SK-N-SH (cell line): ENCODE data around the gene BRD1. TPM values are rescaled to one million over a fixed set of nuclear protein-coding genes. Genes with fewer than 3 reads are reported as not detected.

ENCODE experiments used
- CTCF ChIA-PET: fragments of 300-600, 350-600 bp; formaldehyde crosslinking; extraction: SDS; loops from one replicate; lab custom pipeline; 2021; lab: Yijun Ruan, JAX
- POLR2A ChIA-PET: fragments of 350-600 bp; sonication (Branson Sonifier 250); formaldehyde crosslinking; extraction: SDS; loops from one replicate; lab custom pipeline; 2020; ENCODE audit warnings: antibody characterized with exemption, inconsistent platforms; lab: Yijun Ruan, JAX
- DNase-seq: peaks from one replicate; pipeline ENCODE4 v3.0.0; 2012
- H2AFZ ChIP-seq: fragments of 200-600 bp; sonication (generic); 2 replicates; pipeline ENCODE4 v1.8.1; 2016; ENCODE audit warnings: antibody characterized with exemption, mild to moderate bottlenecking, low read depth
- H3F3A ChIP-seq: fragments of 200-600 bp; sonication (generic); replicated peaks from 2 replicates; pipeline ENCODE3; 2016; ENCODE audit warnings: antibody characterized with exemption, mild to moderate bottlenecking; ENCODE audit not compliant: insufficient read depth
- H3K27ac ChIP-seq, 2 experiments: fragments of 200-500 bp in 1 of 2; fragments of 200-600 bp in 1 of 2; sonication (Bioruptor generic) in 1 of 2; sonication (generic), shearing (Covaris generic) in 1 of 2; 2 replicates each; pipeline versions ENCODE4 v1.5.1 to v1.6.1; 2014 to 2016; ENCODE audit warnings: low read depth in 2 of 2, inconsistent platforms in 1 of 2, low read length in 1 of 2, mild to moderate bottlenecking in 1 of 2, mixed read lengths in 1 of 2
- H3K27me3 ChIP-seq: fragments of 200-600 bp; sonication (generic), shearing (Covaris generic); 2 replicates; pipeline ENCODE4 v1.6.1; 2016; ENCODE audit warnings: mixed run types; ENCODE audit not compliant: insufficient read depth
- H3K36me3 ChIP-seq, 2 experiments: fragments of 200-500 bp in 1 of 2; fragments of 200-600 bp in 1 of 2; sonication (Bioruptor generic) in 1 of 2; sonication (generic) in 1 of 2; replicated peaks in 1 of 2; 2 replicates each; pipeline versions ENCODE3 to v1.5.1; 2014 to 2016; ENCODE audit warnings: low read length in 1 of 2, mild to moderate bottlenecking in 1 of 2; ENCODE audit not compliant: insufficient read depth in 2 of 2, control insufficient read depth in 1 of 2
- H3K4me1 ChIP-seq, 2 experiments: fragments of 200-500 bp in 1 of 2; fragments of 200-600 bp in 1 of 2; sonication (Bioruptor generic) in 1 of 2; sonication (generic), shearing (Covaris generic) in 1 of 2; 2 replicates each; pipeline versions ENCODE4 v1.5.1 to v1.6.1; 2014 to 2016; ENCODE audit warnings: low read depth in 1 of 2, low read length in 1 of 2, mixed run types in 1 of 2; ENCODE audit not compliant: insufficient read depth in 2 of 2, control insufficient read depth in 1 of 2
- H3K4me2 ChIP-seq: fragments of 200-600 bp; sonication (generic), shearing (Covaris generic); 2 replicates; pipeline ENCODE4 v1.6.1; 2017; ENCODE audit warnings: mixed run types
- H3K4me3 ChIP-seq, 2 experiments: fragments of 200-500 bp in 1 of 2; fragments of 200-600 bp in 1 of 2; sonication (Bioruptor generic) in 1 of 2; sonication (generic), shearing (Covaris generic) in 1 of 2; 2 replicates each; pipeline versions ENCODE4 v1.5.1 to v1.8.1; 2014 to 2016; ENCODE audit warnings: low read depth in 2 of 2, inconsistent platforms in 1 of 2, low read length in 1 of 2, mild to moderate bottlenecking in 1 of 2, mixed read lengths in 1 of 2, moderate library complexity in 1 of 2
- H3K79me2 ChIP-seq: fragments of 200-600 bp; sonication (generic); 2 replicates; pipeline ENCODE4 v1.8.1; 2017; ENCODE audit warnings: mild to moderate bottlenecking; ENCODE audit not compliant: insufficient read depth
- H3K9ac ChIP-seq: fragments of 200-600 bp; sonication (generic); 2 replicates; pipeline ENCODE4 v1.6.1; 2017; ENCODE audit warnings: mixed run types
- H3K9me2 ChIP-seq: fragments of 200-600 bp; sonication (generic); 2 replicates; pipeline ENCODE4 v1.6.1; 2017; ENCODE audit warnings: mixed run types
- H3K9me3 ChIP-seq: fragments of 200-600 bp; sonication (generic); 2 replicates; pipeline ENCODE4 v1.6.1; 2017; ENCODE audit warnings: mixed run types, mild to moderate bottlenecking, moderate library complexity
- H4K20me1 ChIP-seq: fragments of 200-600 bp; sonication (generic); 2 replicates; pipeline ENCODE4 v1.6.1; 2017; ENCODE audit warnings: mild to moderate bottlenecking, mixed run types; ENCODE audit not compliant: insufficient read depth
- FOSL2 ChIP-seq: IDR thresholded peaks from 2 replicates; pipeline ENCODE4 v1.4.0; 2012; ENCODE audit warnings: low read depth, mild to moderate bottlenecking, moderate library complexity, borderline replicate concordance
- FOXM1 ChIP-seq: IDR thresholded peaks from 2 replicates; pipeline ENCODE4 v1.4.0; 2012; ENCODE audit warnings: low read depth, mild to moderate bottlenecking
- GABPA ChIP-seq: IDR thresholded peaks from 2 replicates; pipeline ENCODE4 v1.4.0; 2012; ENCODE audit warnings: low read depth, mild to moderate bottlenecking
- JUND ChIP-seq: IDR thresholded peaks from 2 replicates; pipeline ENCODE4 v1.4.0; 2012
- MEF2A ChIP-seq: IDR thresholded peaks from 2 replicates; pipeline ENCODE4 v1.4.0; 2012; ENCODE audit warnings: low read depth, borderline replicate concordance
- MXI1 ChIP-seq: IDR thresholded peaks from 2 replicates; pipeline ENCODE4 v1.6.1; 2012; ENCODE audit warnings: mild to moderate bottlenecking, low read depth, low read length, improper control_type of control experiment
- NFIC ChIP-seq: IDR thresholded peaks from 2 replicates; pipeline ENCODE4 v1.4.0; 2012; ENCODE audit warnings: borderline replicate concordance
- PBX3 ChIP-seq: IDR thresholded peaks from 2 replicates; pipeline ENCODE4; 2012
- POLR2AphosphoS5 ChIP-seq: IDR thresholded peaks from 2 replicates; pipeline ENCODE4 v1.6.1; 2012; ENCODE audit warnings: low read depth, low read length
- RAD21 ChIP-seq: IDR thresholded peaks from 2 replicates; pipeline ENCODE4 v1.6.1; 2012; ENCODE audit warnings: mild to moderate bottlenecking, low read length
- RFX5 ChIP-seq: IDR thresholded peaks from 2 replicates; pipeline ENCODE4 v1.6.1; 2012; ENCODE audit warnings: mild to moderate bottlenecking, improper control_type of control experiment, low read length
- SIN3A ChIP-seq: IDR thresholded peaks from 2 replicates; pipeline ENCODE4 v1.6.1; 2012; ENCODE audit warnings: low read depth, mild to moderate bottlenecking, low read length, moderate library complexity, borderline replicate concordance
- SMC3 ChIP-seq: IDR thresholded peaks from 2 replicates; pipeline ENCODE4 v1.6.1; 2012; ENCODE audit warnings: low read depth, low read length, improper control_type of control experiment
- TAF1 ChIP-seq: IDR thresholded peaks from 2 replicates; pipeline ENCODE4 v1.6.1; 2012; ENCODE audit warnings: low read depth, mild to moderate bottlenecking, low read length, moderate library complexity, borderline replicate concordance
- TEAD4 ChIP-seq: IDR thresholded peaks from 2 replicates; pipeline ENCODE4 v1.4.0; 2012; ENCODE audit warnings: mild to moderate bottlenecking, borderline replicate concordance; ENCODE audit not compliant: insufficient read depth
- YY1 ChIP-seq: IDR thresholded peaks from 2 replicates; pipeline ENCODE4 v1.4.0; 2012; ENCODE audit warnings: low read depth, mild to moderate bottlenecking
- WGBS: methylation state at CpG from one replicate; pipeline ENCODE4 v1.1.6; 2017; ENCODE audit warnings: low lambda C conversion rate; 5-methylcytosine and 5-hydroxymethylcytosine counted together
- polyA plus RNA-seq, 3 experiments: library from polyadenylated mRNA; depleted of rRNA; stranded (reverse); fragments of >200 nt; gene quantifications; 2 replicates each; pipeline ENCODE4 v1.2.3, GENCODE V29; 2012
- TF ChIP-seq, protein P1 (sequence below): fragments of 150-350 bp; IDR thresholded peaks from 2 replicates; pipeline ENCODE4 v1.6.1; 2017; ENCODE audit warnings: antibody characterized with exemption, low read length, low read depth, borderline replicate concordance
- TF ChIP-seq, protein P2 (sequence below): fragments of 150-350 bp; IDR thresholded peaks from 2 replicates; pipeline ENCODE4 v1.6.1; 2016; ENCODE audit warnings: mild to moderate bottlenecking, low read depth, low read length

Gene BRD1
- polyA plus RNA-seq, 1 of the 3 experiments (the other 2 are of a cell fraction) = 10.3 TPM

DNA sequence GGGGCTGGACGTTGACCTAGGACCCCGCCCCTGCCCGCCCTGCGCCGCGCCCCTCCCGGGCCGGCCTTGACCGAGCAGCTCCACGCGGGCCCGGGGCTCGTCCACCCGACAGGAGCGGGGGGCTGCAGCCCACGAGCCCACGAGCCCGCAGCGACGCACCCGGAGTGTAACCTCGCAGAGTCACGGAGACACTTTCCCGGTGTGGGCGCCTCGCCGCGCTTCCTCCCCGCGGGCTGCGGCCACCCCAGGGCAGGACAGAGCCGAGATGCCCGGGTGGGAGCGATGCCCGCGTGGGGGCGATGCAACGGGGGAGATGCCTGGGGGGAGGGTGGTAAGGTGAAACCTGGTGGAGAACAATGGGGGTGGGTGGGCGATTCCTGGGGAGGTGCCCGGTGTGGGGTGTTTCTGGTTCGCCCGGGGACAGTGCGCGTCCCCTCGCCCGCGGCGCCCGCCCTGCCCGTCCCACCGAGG, 21.1 kb upstream of the BRD1 start:
- Histone ChIP-seq H3F3A (peaks cover 11% of the 10 kb centered on the region), H3K36me3 (no peaks in the 10 kb centered on the region), H3K4me3 (peak overlapping the region; percentile 9 to 43; a peak in 3 of 4 replicates), H3K9me3 (no peaks in the 10 kb centered on the region), H3K79me2 (no peaks in the 10 kb centered on the region), H3K4me2 (peak overlapping the region; percentile 81), H2AFZ (0 out of 2 replicates have a peak overlapping the region, but pooled peaks have one; percentile 35), H3K9ac (no peak overlapping the region), H3K27me3 (peaks cover 28% of the 10 kb centered on the region), H3K9me2 (no peaks in the 10 kb centered on the region)
- DNase-seq = peak; percentile 62
- CTCF ChIA-PET = no interaction called here
- TF ChIP-seq, protein P1, sequence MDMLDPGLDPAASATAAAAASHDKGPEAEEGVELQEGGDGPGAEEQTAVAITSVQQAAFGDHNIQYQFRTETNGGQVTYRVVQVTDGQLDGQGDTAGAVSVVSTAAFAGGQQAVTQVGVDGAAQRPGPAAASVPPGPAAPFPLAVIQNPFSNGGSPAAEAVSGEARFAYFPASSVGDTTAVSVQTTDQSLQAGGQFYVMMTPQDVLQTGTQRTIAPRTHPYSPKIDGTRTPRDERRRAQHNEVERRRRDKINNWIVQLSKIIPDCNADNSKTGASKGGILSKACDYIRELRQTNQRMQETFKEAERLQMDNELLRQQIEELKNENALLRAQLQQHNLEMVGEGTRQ = no peak
- TF ChIP-seq SMC3 (no peak), YY1 (no peak), RFX5 (no peak), SIN3A (no peak), TEAD4 (no peak), NFIC (no peak), TAF1 (no peak), POLR2AphosphoS5 (no peak), MEF2A (no peak), JUND (no peak), RAD21 (no peak), GABPA (no peak), PBX3 (no peak), FOSL2 (no peak), MXI1 (no peak), FOXM1 (no peak)
- TF ChIP-seq, protein P2, sequence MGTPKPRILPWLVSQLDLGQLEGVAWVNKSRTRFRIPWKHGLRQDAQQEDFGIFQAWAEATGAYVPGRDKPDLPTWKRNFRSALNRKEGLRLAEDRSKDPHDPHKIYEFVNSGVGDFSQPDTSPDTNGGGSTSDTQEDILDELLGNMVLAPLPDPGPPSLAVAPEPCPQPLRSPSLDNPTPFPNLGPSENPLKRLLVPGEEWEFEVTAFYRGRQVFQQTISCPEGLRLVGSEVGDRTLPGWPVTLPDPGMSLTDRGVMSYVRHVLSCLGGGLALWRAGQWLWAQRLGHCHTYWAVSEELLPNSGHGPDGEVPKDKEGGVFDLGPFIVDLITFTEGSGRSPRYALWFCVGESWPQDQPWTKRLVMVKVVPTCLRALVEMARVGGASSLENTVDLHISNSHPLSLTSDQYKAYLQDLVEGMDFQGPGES = no peak
- TF ChIP-seq, all 33 proteins: peak for 0
- H3K27ac ChIP-seq = no peak overlapping the region
- H3K4me1 ChIP-seq = peaks cover 0 to 6% of the 10 kb centered on the region in 2 experiments; a peak in 1 of 4 replicates
- POLR2A ChIA-PET = no interaction called here
- no CpG with 5 or more reads among the region's 51 CpGs for WGBS
- H4K20me1 ChIP-seq = no peaks in the 10 kb centered on the region
